ENCODE data around the gene SENP2.

- no peak for TF ChIP-seq REST (IDR thresholded peaks at IDR 0.05; ENCODE audit: low read depth)
- TF ChIP-seq MAX (IDR thresholded peaks at IDR 0.05), result no peak
- TF ChIP-seq RAD21 (IDR thresholded peaks at IDR 0.05; ENCODE audit: low read depth), result no peak
- no peak for TF ChIP-seq NFIC (IDR thresholded peaks at IDR 0.05)
- TF ChIP-seq YY1 (IDR thresholded peaks at IDR 0.05; ENCODE audit: low read depth), result no peak
- TF ChIP-seq EP300 (IDR thresholded peaks at IDR 0.05; ENCODE audit: borderline replicate concordance), result no peak
- TF ChIP-seq EGR1 (IDR thresholded peaks at IDR 0.05), result no peak
- no peak for TF ChIP-seq FOXM1 (IDR thresholded peaks at IDR 0.05; ENCODE audit: borderline replicate concordance, low read depth)
- no peak for TF ChIP-seq CREB1 (IDR thresholded peaks at IDR 0.05; ENCODE audit: low read depth)
Measured at GRCh38 chr3:185561958-185562357, 24.1 kb upstream of the SENP2 start.

Measured in Ishikawa (cell line).